22Rv1 (cell line): ENCODE measurements around the gene SLC25A31.

ENCODE experiments used
- CTCF ChIP-seq: fragments of 450-650 bp; IDR thresholded peaks from 2 replicates; pipeline ENCODE4 v1.5.1; 2017; ENCODE audit warnings: mild to moderate bottlenecking
- ZFX ChIP-seq: fragments of 450-650 bp; IDR thresholded peaks from 2 replicates; pipeline ENCODE4 v1.6.1; 2017; ENCODE audit warnings: antibody characterized with exemption, borderline replicate concordance

GRCh38 chr4:127771535-127772275, 41.5 kb downstream of the SLC25A31 start:
- TF ChIP-seq CTCF = no peak
- no peak for TF ChIP-seq ZFX
